ENCODE results near the gene KCNQ1.

DNA sequence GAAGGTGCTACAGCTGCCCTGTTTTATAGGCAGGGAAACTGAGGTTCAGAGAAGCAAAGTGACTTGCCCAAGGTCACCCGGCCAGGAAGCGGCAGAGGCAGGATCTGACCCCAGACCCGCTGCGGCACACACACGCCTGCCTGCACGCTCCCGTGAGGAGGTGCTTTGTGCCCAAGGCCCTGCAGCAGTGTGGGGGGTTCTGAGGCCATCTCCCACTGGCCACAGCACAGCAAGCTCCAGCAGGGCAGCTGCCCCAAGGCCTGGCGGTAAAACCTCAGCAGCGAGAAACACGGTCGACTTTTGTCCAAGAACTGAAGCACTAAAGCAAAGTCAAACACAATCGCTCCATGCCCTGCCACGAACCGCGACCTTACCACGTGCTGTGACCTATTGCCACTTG, 398.1 kb downstream of the KCNQ1 start:
- TF ChIP-seq, protein P1, sequence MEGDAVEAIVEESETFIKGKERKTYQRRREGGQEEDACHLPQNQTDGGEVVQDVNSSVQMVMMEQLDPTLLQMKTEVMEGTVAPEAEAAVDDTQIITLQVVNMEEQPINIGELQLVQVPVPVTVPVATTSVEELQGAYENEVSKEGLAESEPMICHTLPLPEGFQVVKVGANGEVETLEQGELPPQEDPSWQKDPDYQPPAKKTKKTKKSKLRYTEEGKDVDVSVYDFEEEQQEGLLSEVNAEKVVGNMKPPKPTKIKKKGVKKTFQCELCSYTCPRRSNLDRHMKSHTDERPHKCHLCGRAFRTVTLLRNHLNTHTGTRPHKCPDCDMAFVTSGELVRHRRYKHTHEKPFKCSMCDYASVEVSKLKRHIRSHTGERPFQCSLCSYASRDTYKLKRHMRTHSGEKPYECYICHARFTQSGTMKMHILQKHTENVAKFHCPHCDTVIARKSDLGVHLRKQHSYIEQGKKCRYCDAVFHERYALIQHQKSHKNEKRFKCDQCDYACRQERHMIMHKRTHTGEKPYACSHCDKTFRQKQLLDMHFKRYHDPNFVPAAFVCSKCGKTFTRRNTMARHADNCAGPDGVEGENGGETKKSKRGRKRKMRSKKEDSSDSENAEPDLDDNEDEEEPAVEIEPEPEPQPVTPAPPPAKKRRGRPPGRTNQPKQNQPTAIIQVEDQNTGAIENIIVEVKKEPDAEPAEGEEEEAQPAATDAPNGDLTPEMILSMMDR (conservative IDR thresholded peaks at IDR 0.05; ENCODE audit: low read length), result no peak
- no peak for TF ChIP-seq EZH2phosphoT487 (IDR thresholded peaks at IDR 0.05; ENCODE audit: borderline replicate concordance)

Data from Loucy (cell line).